WERI-Rb-1 (cell line): Measurements from ENCODE around the gene ZNF337.
A peak's percentile ranks its signal among the peaks of the same experiment; 100 is the strongest.

ENCODE experiments used
- DNase-seq: peaks from one replicate; pipeline ENCODE4 v3.0.0-alpha.2; 2020
- H3K27ac ChIP-seq: fragments of 250-450 bp; sonication (Bioruptor Pico); 2 replicates; pipeline ENCODE4 v1.5.1; 2020; ENCODE audit warnings: mild to moderate bottlenecking, moderate library complexity
- H3K27me3 ChIP-seq: fragments of 250-450 bp; sonication (Bioruptor Pico); 2 replicates; pipeline ENCODE4 v1.5.1; 2021; ENCODE audit warnings: mild to moderate bottlenecking, low read depth, moderate library complexity; ENCODE audit not compliant: insufficient read depth, severe bottlenecking
- H3K36me3 ChIP-seq: fragments of 250-450 bp; sonication (Bioruptor Pico); 2 replicates; pipeline ENCODE4 v1.5.1; 2020; ENCODE audit warnings: mild to moderate bottlenecking, moderate library complexity
- H3K4me3 ChIP-seq: 2 replicates; pipeline ENCODE4 v1.5.1; 2011; ENCODE audit warnings: low read depth, mild to moderate bottlenecking, control low read depth, low read length
- H3K9me3 ChIP-seq: fragments of 250-450 bp; sonication (Bioruptor Pico); 2 replicates; pipeline ENCODE4 v1.5.1; 2021; ENCODE audit warnings: mild to moderate bottlenecking, moderate library complexity; ENCODE audit not compliant: severe bottlenecking
- CTCF ChIP-seq: IDR thresholded peaks from 2 replicates; pipeline ENCODE4 v1.5.1; 2011; ENCODE audit warnings: low read depth, mild to moderate bottlenecking, control low read depth, inconsistent platforms, low read length

ZNF337 gene

GRCh38 chr20:25696371-25697131, at the start of gene ZNF337:
Gene ZNF337, minus strand, starts transcription at chr20:25696853. Its CDS starts 10,436 bp downstream, at chr20:25686417.
- Histone ChIP-seq H3K27ac (peak within 1 kb of the TSS; percentile 84), H3K4me3 (peak within 1 kb of the TSS; percentile 88), H3K9me3 (no peaks in the 10 kb centered on the region), H3K27me3 (no peaks in the 10 kb centered on the region), H3K36me3 (peaks cover 7% of the 10 kb centered on the region)
- TF ChIP-seq CTCF = 0 out of 2 replicates have a peak, but pooled peaks have one; percentile 30
- peak; percentile 98 for DNase-seq

- Histone ChIP-seq H3K36me3 (no peaks in the 10 kb centered on the region), H3K27me3 (no peaks in the 10 kb centered on the region), H3K9me3 (no peaks in the 10 kb centered on the region), H3K27ac (no peak overlapping the region), H3K4me3 (no peak overlapping the region)
- no peak for TF ChIP-seq CTCF
- DNase-seq = no peak
These were observed 49.1 kb upstream of the ZNF337 start for GRCh38 chr20:25745738-25746137.

GRCh38 chr20:25745100-25745499, 48.4 kb upstream of the ZNF337 start:
- Histone ChIP-seq H3K36me3 (no peaks in the 10 kb centered on the region), H3K27ac (no peak overlapping the region), H3K9me3 (no peaks in the 10 kb centered on the region), H3K4me3 (no peak overlapping the region), H3K27me3 (no peaks in the 10 kb centered on the region)
- TF ChIP-seq CTCF = no peak
- DNase-seq = no peak

- no peak for DNase-seq
- Histone ChIP-seq H3K4me3 (no peak overlapping the region), H3K36me3 (no peaks in the 10 kb centered on the region), H3K27ac (no peak overlapping the region), H3K9me3 (no peaks in the 10 kb centered on the region), H3K27me3 (no peaks in the 10 kb centered on the region)
- TF ChIP-seq CTCF = no peak
These were observed 47.6 kb upstream of the ZNF337 start for GRCh38 chr20:25744261-25744660.

- no peak for DNase-seq
- Histone ChIP-seq H3K36me3 (no peaks in the 10 kb centered on the region), H3K9me3 (no peaks in the 10 kb centered on the region), H3K27ac (no peak overlapping the region), H3K4me3 (no peak overlapping the region), H3K27me3 (no peaks in the 10 kb centered on the region)
- no peak for TF ChIP-seq CTCF
These were observed 44.4 kb upstream of the ZNF337 start for GRCh38 chr20:25741088-25741487.
